SK-N-SH treated with all-trans-retinoic acid at 6 μM for 48 hours (cell line): Measurements from ENCODE around the gene ZNF441.

ENCODE experiments used
- ATAC-seq: fragments of 200-7000 bp; cut with Tn5 transposase; 3 replicates; pipeline ENCODE4 v1.9.1; 2020; ENCODE audit warnings: mild to moderate bottlenecking, moderate library complexity
- ARNTL ChIP-seq: fragments of 450-650 bp; formaldehyde crosslinking; IDR thresholded peaks from 2 replicates; pipeline ENCODE4 v1.5.0; 2020; ENCODE audit warnings: low read depth, mild to moderate bottlenecking, moderate library complexity, borderline replicate concordance
- BACH2 ChIP-seq: fragments of 250-450 bp; sonication (Bioruptor Pico); IDR thresholded peaks from 2 replicates; pipeline ENCODE4 v1.9.0; 2021; ENCODE audit warnings: mild to moderate bottlenecking, borderline replicate concordance
- ESRRG ChIP-seq: fragments of 250-450 bp; sonication (Bioruptor Pico); IDR thresholded peaks from 2 replicates; pipeline ENCODE4 v1.6.1; 2021; ENCODE audit warnings: mild to moderate bottlenecking
- GLIS3 ChIP-seq: fragments of 250-450 bp; sonication (Bioruptor Pico); IDR thresholded peaks from 2 replicates; pipeline ENCODE4 v1.5.0; 2020; ENCODE audit warnings: mild to moderate bottlenecking, moderate library complexity
- ISL1 ChIP-seq: fragments of 250-450 bp; sonication (Bioruptor Pico); IDR thresholded peaks from 2 replicates; pipeline ENCODE4 v2.1.2; 2022; ENCODE audit warnings: mild to moderate bottlenecking, moderate library complexity
- OSR1 ChIP-seq: fragments of 250-450 bp; sonication (Bioruptor Pico); IDR thresholded peaks from 2 replicates; pipeline ENCODE4 v1.8.0; 2022; ENCODE audit warnings: moderate library complexity, mild to moderate bottlenecking, inconsistent platforms
- PPARA ChIP-seq: fragments of 250-450 bp; sonication (Bioruptor Pico); IDR thresholded peaks from 2 replicates; pipeline ENCODE4 v1.5.0; 2020; ENCODE audit warnings: mild to moderate bottlenecking, borderline replicate concordance
- RARB ChIP-seq: fragments of 250-450 bp; sonication (Bioruptor Pico); IDR thresholded peaks from 2 replicates; pipeline ENCODE4 v1.8.0; 2021; ENCODE audit warnings: mild to moderate bottlenecking, moderate library complexity
- SNAI2 ChIP-seq: fragments of 250-450 bp; sonication (Bioruptor Pico); IDR thresholded peaks from 2 replicates; pipeline ENCODE4 v1.5.0; 2020; ENCODE audit warnings: mild to moderate bottlenecking, moderate library complexity
- TCF4 ChIP-seq: fragments of 250-450 bp; sonication (Bioruptor Pico); IDR thresholded peaks from 2 replicates; pipeline ENCODE4 v1.8.0; 2021; ENCODE audit warnings: mild to moderate bottlenecking, moderate library complexity, borderline replicate concordance
- TOX ChIP-seq: fragments of 250-450 bp; sonication (Bioruptor Pico); IDR thresholded peaks from 2 replicates; pipeline ENCODE4 v1.8.0; 2021; ENCODE audit warnings: mild to moderate bottlenecking, moderate library complexity, borderline replicate concordance
- ZC3H10 ChIP-seq: fragments of 250-450 bp; sonication (Bioruptor Pico); IDR thresholded peaks from 2 replicates; pipeline ENCODE4 v1.5.1; 2021; ENCODE audit warnings: mild to moderate bottlenecking, moderate library complexity
- ZFP3 ChIP-seq: fragments of 250-450 bp; sonication (Bioruptor Pico); IDR thresholded peaks from 2 replicates; pipeline ENCODE4 v1.5.0; 2020; ENCODE audit warnings: mild to moderate bottlenecking, moderate library complexity
- ZFP30 ChIP-seq: fragments of 450-650 bp; formaldehyde crosslinking; IDR thresholded peaks from 2 replicates; pipeline ENCODE4 v1.5.0; 2022; ENCODE audit warnings: mild to moderate bottlenecking, moderate library complexity
- ZNF70 ChIP-seq: fragments of 450-650 bp; formaldehyde crosslinking; IDR thresholded peaks from 2 replicates; pipeline ENCODE4 v1.5.0; 2020; ENCODE audit warnings: mild to moderate bottlenecking, moderate library complexity
- ZNF8 ChIP-seq: fragments of 450-650 bp; formaldehyde crosslinking; IDR thresholded peaks from 2 replicates; pipeline ENCODE4 v1.5.0; 2020; ENCODE audit warnings: mild to moderate bottlenecking, moderate library complexity
- TF ChIP-seq, protein P1 (sequence below): fragments of 250-450 bp; sonication (Bioruptor Pico); IDR thresholded peaks from 2 replicates; pipeline ENCODE4 v1.5.1; 2021; ENCODE audit warnings: mild to moderate bottlenecking, moderate library complexity
- TF ChIP-seq, protein P2 (sequence below): fragments of 250-450 bp; sonication (Bioruptor Pico); IDR thresholded peaks from 2 replicates; pipeline ENCODE4 v1.8.0; 2021; ENCODE audit warnings: low read depth, mild to moderate bottlenecking, moderate library complexity, borderline replicate concordance
- TF ChIP-seq, protein P3 (sequence below): fragments of 250-450 bp; sonication (Bioruptor Pico); IDR thresholded peaks from 2 replicates; pipeline ENCODE4 v1.8.0; 2020; ENCODE audit warnings: mild to moderate bottlenecking, moderate library complexity, borderline replicate concordance
- TF ChIP-seq, protein P4 (sequence below): fragments of 250-450 bp; sonication (Bioruptor Pico); IDR thresholded peaks from 2 replicates; pipeline ENCODE4 v1.5.1; 2020; ENCODE audit warnings: low read depth, mild to moderate bottlenecking, moderate library complexity

The ZNF441 gene

DNA sequence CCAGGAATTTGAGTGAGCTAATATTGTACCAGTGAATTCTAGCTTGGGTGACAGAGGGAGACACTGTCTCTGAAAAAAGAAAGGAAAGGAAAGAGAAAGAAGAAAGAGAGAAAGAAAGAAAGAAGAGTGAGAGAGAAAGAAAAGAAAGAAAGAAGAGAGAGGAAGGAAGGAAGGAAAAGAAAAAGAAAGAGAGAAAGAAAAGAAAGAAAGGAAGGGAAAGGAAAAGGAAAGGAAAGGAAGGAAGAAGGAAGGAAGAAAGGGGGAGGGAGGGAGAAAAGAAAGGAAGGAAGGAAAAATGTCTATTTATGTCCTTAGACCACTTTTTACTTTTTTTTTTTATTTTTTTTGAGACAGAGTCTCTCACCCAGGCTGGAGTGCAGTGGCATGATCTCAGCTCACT lies 26.1 kb downstream of the ZNF441 start (continued):
- no peak for TF ChIP-seq PPARA (CRISPR knock-in tag)
- TF ChIP-seq ZNF8 (CRISPR knock-in tag): no peak
- no peak for TF ChIP-seq ZC3H10 (CRISPR knock-in tag)
- TF ChIP-seq, protein P1, sequence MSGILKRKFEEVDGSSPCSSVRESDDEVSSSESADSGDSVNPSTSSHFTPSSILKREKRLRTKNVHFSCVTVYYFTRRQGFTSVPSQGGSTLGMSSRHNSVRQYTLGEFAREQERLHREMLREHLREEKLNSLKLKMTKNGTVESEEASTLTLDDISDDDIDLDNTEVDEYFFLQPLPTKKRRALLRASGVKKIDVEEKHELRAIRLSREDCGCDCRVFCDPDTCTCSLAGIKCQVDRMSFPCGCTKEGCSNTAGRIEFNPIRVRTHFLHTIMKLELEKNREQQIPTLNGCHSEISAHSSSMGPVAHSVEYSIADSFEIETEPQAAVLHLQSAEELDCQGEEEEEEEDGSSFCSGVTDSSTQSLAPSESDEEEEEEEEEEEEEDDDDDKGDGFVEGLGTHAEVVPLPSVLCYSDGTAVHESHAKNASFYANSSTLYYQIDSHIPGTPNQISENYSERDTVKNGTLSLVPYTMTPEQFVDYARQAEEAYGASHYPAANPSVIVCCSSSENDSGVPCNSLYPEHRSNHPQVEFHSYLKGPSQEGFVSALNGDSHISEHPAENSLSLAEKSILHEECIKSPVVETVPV: no peak
- no peak for TF ChIP-seq ZFP30 (CRISPR knock-in tag)
- TF ChIP-seq RARB: no peak
- no peak for TF ChIP-seq GLIS3 (CRISPR knock-in tag)
- TF ChIP-seq TOX: no peak
- TF ChIP-seq ZFP3 (CRISPR knock-in tag): no peak

DNA sequence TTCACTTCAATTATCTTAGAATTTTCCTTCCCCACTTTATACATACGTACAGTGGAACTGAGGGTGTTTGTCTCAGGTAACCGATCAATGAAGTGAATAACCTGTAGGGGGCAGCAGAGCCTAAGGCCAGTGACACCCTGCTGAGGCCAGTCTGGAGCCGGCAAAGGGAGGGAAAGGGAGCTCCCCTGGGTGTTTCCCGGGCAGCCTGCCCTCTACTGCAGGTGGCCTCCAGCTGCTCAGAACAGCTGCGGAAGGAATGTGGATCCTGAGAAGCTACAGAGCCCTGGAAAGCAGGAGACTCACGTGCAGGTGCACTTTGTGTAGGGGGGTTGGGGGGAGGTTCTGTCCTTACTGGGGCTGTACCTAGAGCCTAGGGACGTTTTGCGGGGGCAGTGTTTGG lies 30.7 kb downstream of the ZNF441 start:
- TF ChIP-seq RARB: no peak
- no peak for TF ChIP-seq ZNF8 (CRISPR knock-in tag)
- no peak for TF ChIP-seq ZC3H10 (CRISPR knock-in tag)
- TF ChIP-seq, protein P2, sequence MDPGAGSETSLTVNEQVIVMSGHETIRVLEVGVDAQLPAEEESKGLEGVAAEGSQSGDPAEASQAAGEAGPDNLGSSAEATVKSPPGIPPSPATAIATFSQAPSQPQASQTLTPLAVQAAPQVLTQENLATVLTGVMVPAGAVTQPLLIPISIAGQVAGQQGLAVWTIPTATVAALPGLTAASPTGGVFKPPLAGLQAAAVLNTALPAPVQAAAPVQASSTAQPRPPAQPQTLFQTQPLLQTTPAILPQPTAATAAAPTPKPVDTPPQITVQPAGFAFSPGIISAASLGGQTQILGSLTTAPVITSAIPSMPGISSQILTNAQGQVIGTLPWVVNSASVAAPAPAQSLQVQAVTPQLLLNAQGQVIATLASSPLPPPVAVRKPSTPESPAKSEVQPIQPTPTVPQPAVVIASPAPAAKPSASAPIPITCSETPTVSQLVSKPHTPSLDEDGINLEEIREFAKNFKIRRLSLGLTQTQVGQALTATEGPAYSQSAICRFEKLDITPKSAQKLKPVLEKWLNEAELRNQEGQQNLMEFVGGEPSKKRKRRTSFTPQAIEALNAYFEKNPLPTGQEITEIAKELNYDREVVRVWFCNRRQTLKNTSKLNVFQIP (CRISPR knock-in tag): no peak
- no peak for TF ChIP-seq ARNTL (CRISPR knock-in tag)
- no peak for TF ChIP-seq ZFP3 (CRISPR knock-in tag)
- TF ChIP-seq OSR1 (CRISPR knock-in tag): no peak
- TF ChIP-seq TCF4 (CRISPR knock-in tag): peak; percentile 46; the same call in 1 of the 2 replicates
- TF ChIP-seq, protein P1: no peak
- peak; percentile 80; the same call in 1 of the 2 replicates for TF ChIP-seq SNAI2 (CRISPR knock-in tag)
- peak; percentile 85 for ATAC-seq

DNA sequence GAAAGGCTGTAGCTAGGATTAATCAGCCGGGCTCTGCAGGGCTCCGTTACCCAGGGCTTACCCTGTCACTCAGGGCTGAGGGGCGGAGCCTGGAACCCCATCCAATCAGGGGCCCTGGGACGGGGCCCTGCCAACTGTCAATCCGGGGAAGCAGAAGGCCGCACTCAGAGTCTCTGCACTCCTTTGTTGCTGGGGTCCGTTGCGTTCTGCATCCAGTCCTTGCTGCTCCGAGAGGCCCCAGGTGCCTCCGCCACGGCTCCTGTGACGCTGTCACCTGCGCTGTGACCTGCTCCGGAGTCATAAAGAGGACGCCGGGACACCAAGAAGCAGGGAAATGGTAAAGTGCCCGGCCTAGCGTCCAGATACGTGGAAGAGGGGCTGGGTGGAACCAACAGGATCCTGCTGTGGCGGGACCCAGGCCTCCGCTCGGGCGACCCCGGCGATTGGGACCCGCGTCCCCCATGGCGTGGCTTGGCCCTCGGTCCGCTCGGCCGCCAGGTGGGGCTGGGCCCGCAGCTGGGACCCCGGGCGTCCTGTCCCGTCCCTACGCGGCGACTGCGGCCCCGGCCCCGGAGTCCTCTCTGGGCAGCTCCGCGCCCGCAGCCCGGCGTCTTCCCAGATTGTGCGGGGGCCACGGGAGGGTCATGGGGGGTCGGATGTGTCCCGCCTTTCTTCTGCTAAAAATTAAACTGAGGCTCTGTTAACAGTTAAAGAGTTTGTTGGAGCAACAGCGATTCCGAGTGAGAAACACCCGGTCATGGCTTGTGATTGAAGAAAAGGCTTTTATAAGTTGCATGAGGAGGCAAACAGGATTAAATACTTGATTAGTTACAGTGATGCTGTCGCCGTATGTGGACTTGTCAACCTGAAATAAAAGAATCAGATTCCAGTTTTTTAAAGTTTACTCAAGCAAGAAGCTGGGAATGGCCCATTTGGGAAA lies 31.9 kb downstream of the ZNF441 start, which contains the start of gene ZNF491:
Gene ZNF491, plus strand, starts transcription at position 133 of the 940 bp plus-strand sequence. CDS start 7,431 bp downstream, outside the sequence.
- ATAC-seq: peak; percentile 99
- TF ChIP-seq, protein P3, sequence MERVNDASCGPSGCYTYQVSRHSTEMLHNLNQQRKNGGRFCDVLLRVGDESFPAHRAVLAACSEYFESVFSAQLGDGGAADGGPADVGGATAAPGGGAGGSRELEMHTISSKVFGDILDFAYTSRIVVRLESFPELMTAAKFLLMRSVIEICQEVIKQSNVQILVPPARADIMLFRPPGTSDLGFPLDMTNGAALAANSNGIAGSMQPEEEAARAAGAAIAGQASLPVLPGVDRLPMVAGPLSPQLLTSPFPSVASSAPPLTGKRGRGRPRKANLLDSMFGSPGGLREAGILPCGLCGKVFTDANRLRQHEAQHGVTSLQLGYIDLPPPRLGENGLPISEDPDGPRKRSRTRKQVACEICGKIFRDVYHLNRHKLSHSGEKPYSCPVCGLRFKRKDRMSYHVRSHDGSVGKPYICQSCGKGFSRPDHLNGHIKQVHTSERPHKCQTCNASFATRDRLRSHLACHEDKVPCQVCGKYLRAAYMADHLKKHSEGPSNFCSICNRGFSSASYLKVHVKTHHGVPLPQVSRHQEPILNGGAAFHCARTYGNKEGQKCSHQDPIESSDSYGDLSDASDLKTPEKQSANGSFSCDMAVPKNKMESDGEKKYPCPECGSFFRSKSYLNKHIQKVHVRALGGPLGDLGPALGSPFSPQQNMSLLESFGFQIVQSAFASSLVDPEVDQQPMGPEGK (CRISPR knock-in tag): no peak
- TF ChIP-seq, protein P4, sequence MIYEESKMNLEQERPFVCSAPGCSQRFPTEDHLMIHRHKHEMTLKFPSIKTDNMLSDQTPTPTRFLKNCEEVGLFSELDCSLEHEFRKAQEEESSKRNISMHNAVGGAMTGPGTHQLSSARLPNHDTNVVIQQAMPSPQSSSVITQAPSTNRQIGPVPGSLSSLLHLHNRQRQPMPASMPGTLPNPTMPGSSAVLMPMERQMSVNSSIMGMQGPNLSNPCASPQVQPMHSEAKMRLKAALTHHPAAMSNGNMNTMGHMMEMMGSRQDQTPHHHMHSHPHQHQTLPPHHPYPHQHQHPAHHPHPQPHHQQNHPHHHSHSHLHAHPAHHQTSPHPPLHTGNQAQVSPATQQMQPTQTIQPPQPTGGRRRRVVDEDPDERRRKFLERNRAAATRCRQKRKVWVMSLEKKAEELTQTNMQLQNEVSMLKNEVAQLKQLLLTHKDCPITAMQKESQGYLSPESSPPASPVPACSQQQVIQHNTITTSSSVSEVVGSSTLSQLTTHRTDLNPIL (CRISPR knock-in tag): no peak

DNA sequence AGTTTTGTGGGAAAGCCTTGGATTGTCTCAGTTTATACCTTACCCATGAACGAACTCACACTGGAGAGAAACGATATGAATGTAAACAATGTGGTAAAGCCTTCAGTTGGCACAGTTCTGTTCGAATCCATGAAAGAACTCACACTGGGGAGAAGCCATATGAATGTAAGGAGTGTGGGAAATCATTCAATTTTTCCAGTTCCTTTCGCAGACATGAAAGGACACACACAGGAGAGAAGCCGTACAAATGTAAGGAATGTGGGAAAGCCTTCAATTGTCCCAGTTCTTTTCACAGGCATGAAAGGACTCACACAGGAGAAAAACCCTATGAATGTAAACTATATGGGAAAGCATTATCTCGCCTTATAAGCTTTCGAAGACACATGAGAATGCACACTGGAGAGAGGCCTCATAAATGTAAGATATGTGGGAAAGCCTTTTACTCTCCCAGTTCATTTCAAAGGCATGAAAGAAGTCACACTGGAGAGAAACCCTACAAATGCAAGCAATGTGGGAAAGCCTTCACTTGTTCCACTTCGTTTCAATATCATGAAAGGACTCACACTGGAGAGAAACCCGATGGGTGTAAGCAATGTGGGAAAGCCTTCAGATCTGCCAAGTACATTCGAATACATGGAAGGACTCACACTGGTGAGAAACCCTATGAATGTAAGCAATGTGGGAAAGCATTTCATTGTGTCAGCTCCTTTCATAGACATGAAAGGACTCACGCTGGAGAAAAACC lies 39.7 kb downstream of the ZNF441 start:
- ATAC-seq: no peak
- TF ChIP-seq, protein P3 (CRISPR knock-in tag): no peak
- TF ChIP-seq ISL1 (CRISPR knock-in tag) (no peak), ZNF70 (CRISPR knock-in tag) (no peak), ESRRG (no peak), ZFP3 (CRISPR knock-in tag) (no peak), ZC3H10 (CRISPR knock-in tag) (no peak), PPARA (CRISPR knock-in tag) (no peak), SNAI2 (CRISPR knock-in tag) (no peak), RARB (no peak), OSR1 (CRISPR knock-in tag) (no peak), BACH2 (no peak)
